ENCODE results near the gene ATXN7L1. TPM values are rescaled to one million over a fixed set of nuclear protein-coding genes. Genes with fewer than 3 reads are reported as not detected.
A peak's percentile ranks its signal among the peaks of the same experiment; 100 is the strongest.
"Not testable (repeated sequence)": the region's sequence is repeated elsewhere in the genome, so short reads cannot be mapped to it uniquely, and the experiment has no call there.

Gene ATXN7L1
- total RNA-seq, 1 donor from 2014 or later: 8.5 TPM

GRCh38 chr7:105885387-105886111 lies 9.2 kb upstream of the ATXN7L1 start:
- H3K4me1 Mint-ChIP-seq (ENCODE audit: low read depth): peaks cover 7% of the 10 kb centered on the region
- H3K9me3 Mint-ChIP-seq: no peaks in the 10 kb centered on the region
- no peak overlapping the region for H3K4me3 Mint-ChIP-seq
- no peak for DNase-seq (ENCODE audit: low spot score)
- intact Hi-C loops (cut with micrococcal nuclease): no loop called here
- H3K27me3 Mint-ChIP-seq (ENCODE audit: insufficient read depth): peaks cover 15% of the 10 kb centered on the region
- H3K36me3 Mint-ChIP-seq (ENCODE audit: low read depth): no peaks in the 10 kb centered on the region
- no peak overlapping the region for H3K27ac Mint-ChIP-seq

DNA sequence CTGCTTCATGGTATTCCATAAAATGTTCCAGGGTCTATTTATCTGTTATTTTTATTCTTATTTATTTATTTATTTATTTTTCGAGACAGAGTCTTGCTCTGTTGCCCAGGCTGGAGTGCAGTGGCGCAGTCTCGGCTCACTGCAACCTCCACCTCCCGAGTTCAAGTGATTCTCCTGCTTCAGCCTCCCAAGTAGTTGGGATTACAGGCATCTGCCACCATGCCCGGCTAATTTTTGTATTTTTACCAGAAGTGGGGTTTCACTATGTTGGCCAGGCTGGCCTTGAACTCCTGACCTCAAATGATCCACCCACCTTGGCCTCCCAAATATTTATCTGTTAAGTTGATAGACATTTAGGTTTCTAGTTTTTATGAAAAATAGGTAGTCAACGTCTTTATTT lies 6.8 kb upstream of the ATXN7L1 start:
- peaks cover 12% of the 10 kb centered on the region for H3K4me1 Mint-ChIP-seq (ENCODE audit: low read depth)
- intact Hi-C loops (cut with micrococcal nuclease); DNase-seq (ENCODE audit: low spot score); H3K36me3 Mint-ChIP-seq (ENCODE audit: low read depth); H3K4me3 Mint-ChIP-seq; H3K9me3 Mint-ChIP-seq; H3K27ac Mint-ChIP-seq: not testable (repeated sequence)
- peaks cover 31% of the 10 kb centered on the region for H3K27me3 Mint-ChIP-seq (ENCODE audit: insufficient read depth)

DNA sequence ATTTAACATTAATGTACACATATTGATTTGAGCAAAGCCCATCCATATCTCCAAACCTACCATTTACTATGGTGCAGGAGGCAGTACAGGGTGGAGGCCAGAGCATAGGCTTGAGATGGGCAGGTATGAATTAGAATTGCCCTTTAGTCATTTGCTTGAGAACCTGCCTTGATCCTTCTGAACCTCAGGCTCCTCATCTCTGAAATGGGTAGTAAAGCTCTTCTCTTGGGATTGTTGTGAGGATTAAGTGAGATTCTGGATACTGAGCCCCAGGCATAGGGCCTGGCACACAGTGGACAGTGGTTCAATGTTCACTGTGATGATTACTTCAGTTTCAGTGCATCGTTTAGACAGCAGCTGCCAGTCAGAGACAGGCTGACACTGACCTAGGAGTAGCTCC lies 5.0 kb upstream of the ATXN7L1 start:
- Mint-ChIP-seq H3K27me3 (ENCODE audit: insufficient read depth) (peaks cover 36% of the 10 kb centered on the region), H3K4me3 (no peak overlapping the region), H3K9me3 (no peaks in the 10 kb centered on the region), H3K27ac (no peak overlapping the region), H3K36me3 (ENCODE audit: low read depth) (no peaks in the 10 kb centered on the region), H3K4me1 (ENCODE audit: low read depth) (peaks cover 19% of the 10 kb centered on the region)
- DNase-seq (ENCODE audit: low spot score): no peak
- intact Hi-C loops (cut with micrococcal nuclease): no loop called here

DNA sequence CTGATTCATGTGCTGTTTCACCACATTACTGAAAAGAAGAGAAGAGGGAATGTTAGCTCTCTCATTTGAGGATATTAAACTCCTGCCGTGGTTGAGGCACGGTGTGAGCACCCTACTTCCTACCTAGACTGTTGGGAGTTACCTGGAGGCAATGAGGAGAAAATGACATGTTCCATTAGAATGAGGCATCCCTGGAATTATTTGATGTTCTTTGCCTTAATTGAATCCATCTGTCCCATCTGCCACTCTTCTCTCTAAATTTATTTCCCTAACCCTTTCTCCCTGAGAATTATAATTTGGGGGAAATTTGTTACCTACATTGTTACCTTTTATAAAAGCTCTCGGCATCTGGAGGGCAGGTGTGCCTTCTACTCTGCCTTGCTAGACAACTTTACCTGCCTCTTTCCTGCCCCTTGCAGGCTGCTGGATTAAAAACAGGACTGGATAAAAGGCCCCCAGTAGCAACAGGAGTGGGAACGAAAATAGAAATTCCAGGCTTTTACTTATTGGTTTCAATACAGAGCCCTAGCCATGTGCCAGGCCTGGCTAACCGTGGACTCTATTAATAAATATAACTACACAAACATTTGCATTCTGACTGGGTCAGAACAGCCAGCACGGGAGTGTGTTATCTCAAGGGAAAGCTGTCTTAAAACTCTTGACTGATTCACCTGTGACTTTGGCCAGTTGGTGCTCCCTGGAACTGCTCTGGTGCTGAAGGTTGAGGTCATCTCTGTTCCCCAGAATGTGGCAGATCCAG lies 4.4 kb upstream of the ATXN7L1 start:
- no peak for DNase-seq (ENCODE audit: low spot score)

DNA sequence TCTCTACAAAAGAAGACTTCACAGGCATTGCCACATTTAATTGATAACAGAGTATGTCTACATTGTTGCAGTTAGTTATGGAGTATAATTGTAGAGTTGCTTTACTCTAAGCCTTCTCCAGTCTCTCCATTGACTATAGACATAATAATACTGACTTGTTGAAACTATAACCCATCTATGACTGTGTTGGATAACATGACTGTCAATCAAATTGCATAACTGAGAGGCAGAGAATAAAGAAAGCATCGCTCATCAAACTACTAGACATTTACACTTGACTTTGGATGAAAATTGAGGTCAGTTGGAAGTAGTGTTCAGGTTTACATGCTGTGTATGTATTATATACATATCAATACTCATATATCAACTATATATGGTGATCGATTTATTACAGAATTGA lies 3.4 kb upstream of the ATXN7L1 start:
- no peaks in the 10 kb centered on the region for H3K9me3 Mint-ChIP-seq
- H3K27me3 Mint-ChIP-seq (ENCODE audit: insufficient read depth): peaks cover 39% of the 10 kb centered on the region
- no peak overlapping the region for H3K4me3 Mint-ChIP-seq
- DNase-seq (ENCODE audit: low spot score): no peak
- no peak overlapping the region for H3K27ac Mint-ChIP-seq
- H3K4me1 Mint-ChIP-seq (ENCODE audit: low read depth): peaks cover 34% of the 10 kb centered on the region
- intact Hi-C loops (cut with micrococcal nuclease): no loop called here
- no peaks in the 10 kb centered on the region for H3K36me3 Mint-ChIP-seq (ENCODE audit: low read depth)

More for the DNA sequence above, 4.4 kb upstream of the ATXN7L1 start:
- no peak overlapping the region for H3K27ac Mint-ChIP-seq
- no peaks in the 10 kb centered on the region for H3K36me3 Mint-ChIP-seq (ENCODE audit: low read depth)
- H3K4me1 Mint-ChIP-seq (ENCODE audit: low read depth): peaks cover 25% of the 10 kb centered on the region
- peaks cover 42% of the 10 kb centered on the region for H3K27me3 Mint-ChIP-seq (ENCODE audit: insufficient read depth)
- H3K4me3 Mint-ChIP-seq: no peak overlapping the region
- no peaks in the 10 kb centered on the region for H3K9me3 Mint-ChIP-seq
- intact Hi-C loops (cut with micrococcal nuclease): no loop called here

GRCh38 chr7:105878746-105879605 lies 2.6 kb upstream of the ATXN7L1 start:
- no peak for DNase-seq (ENCODE audit: low spot score)
- intact Hi-C loops (cut with micrococcal nuclease): no loop called here
- Mint-ChIP-seq H3K9me3 (no peaks in the 10 kb centered on the region), H3K4me1 (ENCODE audit: low read depth) (peaks cover 42% of the 10 kb centered on the region), H3K36me3 (ENCODE audit: low read depth) (no peaks in the 10 kb centered on the region), H3K4me3 (no peak overlapping the region), H3K27me3 (ENCODE audit: insufficient read depth) (peaks cover 39% of the 10 kb centered on the region), H3K27ac (no peak overlapping the region)

- Mint-ChIP-seq H3K9me3 (no peaks in the 10 kb centered on the region), H3K4me1 (ENCODE audit: low read depth) (peaks cover 42% of the 10 kb centered on the region), H3K4me3 (peak overlapping the region; percentile 78), H3K27me3 (ENCODE audit: insufficient read depth) (peaks cover 37% of the 10 kb centered on the region), H3K27ac (peak overlapping the region; percentile 45), H3K36me3 (ENCODE audit: low read depth) (no peaks in the 10 kb centered on the region)
- no peak for DNase-seq (ENCODE audit: low spot score)
- intact Hi-C loops (cut with micrococcal nuclease): loop anchor here (2.0 kb wide), 1 partner anchor 165 kb away; no protein-coding TSS in a partner anchor
Observed at GRCh38 chr7:105877736-105878135, 1.3 kb upstream of the ATXN7L1 start.

DNA sequence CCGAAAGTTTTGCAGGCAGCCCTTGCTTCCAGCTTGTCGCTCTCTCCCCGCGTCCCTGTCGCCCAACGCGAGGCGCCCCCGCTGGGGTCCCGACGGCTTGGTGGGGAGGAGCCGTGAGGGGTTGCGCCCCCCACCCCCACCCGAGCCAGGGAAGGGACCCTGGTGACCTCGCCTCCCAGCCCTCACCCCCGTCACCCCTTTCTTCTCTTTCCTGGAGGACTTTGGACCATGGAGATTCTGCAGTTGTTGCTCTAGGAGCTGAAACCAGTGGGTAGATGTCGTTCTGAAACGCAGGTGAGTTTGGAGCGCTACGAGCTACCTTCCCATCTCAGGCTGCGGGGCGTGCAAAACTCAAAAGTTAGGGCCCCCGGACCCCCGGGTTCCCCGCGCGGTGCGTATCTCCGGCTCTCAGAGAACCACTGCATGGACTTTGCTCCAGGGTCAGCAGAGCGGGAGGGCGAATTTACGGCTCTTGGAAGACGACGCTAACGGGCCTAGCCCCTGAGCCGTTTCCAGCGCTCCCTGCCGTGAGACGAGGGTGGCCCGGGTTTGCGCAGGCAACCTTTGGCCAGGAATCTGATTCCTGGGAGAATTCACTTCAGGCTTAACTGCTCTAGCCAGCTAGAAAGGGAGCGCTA lies 684 bp upstream of the ATXN7L1 start:
- no peaks in the 10 kb centered on the region for H3K9me3 Mint-ChIP-seq
- no peak overlapping the region for H3K27ac Mint-ChIP-seq
- peak overlapping the region; percentile 78 for H3K4me3 Mint-ChIP-seq
- no peak for DNase-seq (ENCODE audit: low spot score)
- H3K36me3 Mint-ChIP-seq (ENCODE audit: low read depth): peaks cover 4% of the 10 kb centered on the region
- peaks cover 36% of the 10 kb centered on the region for H3K27me3 Mint-ChIP-seq (ENCODE audit: insufficient read depth)
- H3K4me1 Mint-ChIP-seq (ENCODE audit: low read depth): peaks cover 42% of the 10 kb centered on the region
- intact Hi-C loops (cut with micrococcal nuclease): loop anchor here (1.0 to 2.0 kb wide), 10 partner anchors 13 to 186 kb away; no protein-coding TSS in a partner anchor

DNA sequence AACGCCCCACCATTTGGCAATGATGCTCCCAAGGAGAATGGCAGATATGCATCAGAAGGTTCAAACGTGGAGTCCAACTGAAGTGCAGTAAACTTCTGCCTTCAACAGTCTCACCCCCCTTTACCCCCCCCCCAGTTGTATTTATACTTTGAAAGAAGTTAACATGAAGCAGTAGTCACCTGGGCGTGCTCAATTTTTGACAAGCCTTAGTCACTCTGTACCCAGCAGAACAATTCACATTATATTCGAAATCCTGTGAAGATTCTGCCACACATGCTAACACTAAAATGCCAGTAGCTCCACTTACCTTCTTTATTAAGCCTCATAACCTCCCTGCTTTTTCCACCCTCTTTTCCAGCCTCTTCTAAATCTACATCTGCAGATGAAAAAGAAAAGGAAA lies 894 bp downstream of the ATXN7L1 start:
- peaks cover 36% of the 10 kb centered on the region for H3K27me3 Mint-ChIP-seq (ENCODE audit: insufficient read depth)
- H3K9me3 Mint-ChIP-seq: no peaks in the 10 kb centered on the region
- intact Hi-C loops (cut with micrococcal nuclease): no loop called here
- peak overlapping the region; percentile 90 for H3K27ac Mint-ChIP-seq
- peaks cover 42% of the 10 kb centered on the region for H3K4me1 Mint-ChIP-seq (ENCODE audit: low read depth)
- peaks cover 4% of the 10 kb centered on the region for H3K36me3 Mint-ChIP-seq (ENCODE audit: low read depth)
- DNase-seq (ENCODE audit: low spot score): no peak
- peak overlapping the region; percentile 96 for H3K4me3 Mint-ChIP-seq

GRCh38 chr7:105874055-105874454 lies 2.3 kb downstream of the ATXN7L1 start:
- Mint-ChIP-seq H3K9me3 (no peaks in the 10 kb centered on the region), H3K27ac (no peak overlapping the region), H3K4me3 (no peak overlapping the region), H3K36me3 (ENCODE audit: low read depth) (peaks cover 6% of the 10 kb centered on the region), H3K4me1 (ENCODE audit: low read depth) (peaks cover 38% of the 10 kb centered on the region), H3K27me3 (ENCODE audit: insufficient read depth) (peaks cover 32% of the 10 kb centered on the region)
- DNase-seq (ENCODE audit: low spot score): no peak
- intact Hi-C loops (cut with micrococcal nuclease): no loop called here

DNA sequence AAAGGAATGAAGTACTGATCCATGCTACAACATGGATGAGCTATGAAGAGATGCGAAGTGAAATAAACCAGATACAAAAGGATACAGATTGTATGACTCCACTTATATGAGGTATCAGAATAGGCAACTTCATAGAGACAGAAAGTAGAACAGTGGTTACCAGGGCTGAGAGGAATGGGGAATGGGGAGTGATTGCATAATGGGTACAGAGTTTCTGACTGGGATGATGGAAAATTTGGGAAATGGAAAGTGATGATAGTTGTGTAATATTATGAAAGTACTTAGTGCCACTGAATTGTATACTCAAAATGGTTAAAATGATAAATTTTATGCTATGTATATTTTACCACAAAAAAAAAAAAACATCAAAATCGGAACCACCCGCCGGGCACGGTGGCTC lies 3.9 kb downstream of the ATXN7L1 start:
- no peak overlapping the region for H3K4me3 Mint-ChIP-seq
- H3K36me3 Mint-ChIP-seq (ENCODE audit: low read depth): peaks cover 6% of the 10 kb centered on the region
- no peak for DNase-seq (ENCODE audit: low spot score)
- no peak overlapping the region for H3K27ac Mint-ChIP-seq
- H3K9me3 Mint-ChIP-seq: no peaks in the 10 kb centered on the region
- peaks cover 19% of the 10 kb centered on the region for H3K27me3 Mint-ChIP-seq (ENCODE audit: insufficient read depth)
- intact Hi-C loops (cut with micrococcal nuclease): no loop called here
- peaks cover 23% of the 10 kb centered on the region for H3K4me1 Mint-ChIP-seq (ENCODE audit: low read depth)

DNA sequence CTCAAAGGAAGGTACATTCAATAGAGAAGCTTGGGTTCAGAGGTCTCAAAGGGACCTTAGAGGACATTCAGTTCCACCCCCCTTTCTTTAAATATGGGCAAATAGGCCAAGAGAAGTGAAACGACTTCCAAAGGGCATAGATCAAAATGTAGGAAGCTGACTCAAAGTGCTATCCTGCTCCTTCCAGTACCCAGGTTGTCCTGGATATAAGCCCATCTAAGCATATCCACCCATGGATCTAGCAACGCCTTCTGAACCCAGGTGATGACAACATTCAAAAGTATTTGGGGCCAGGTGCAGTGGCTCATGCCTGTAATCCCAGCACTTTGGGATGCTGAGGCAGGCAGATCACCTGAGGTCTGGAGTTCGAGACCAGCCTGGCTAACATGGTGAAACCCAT lies 5.3 kb downstream of the ATXN7L1 start:
- intact Hi-C loops (cut with micrococcal nuclease): no loop called here
- Mint-ChIP-seq H3K27ac (no peak overlapping the region), H3K36me3 (ENCODE audit: low read depth) (peaks cover 6% of the 10 kb centered on the region), H3K4me3 (no peak overlapping the region), H3K4me1 (ENCODE audit: low read depth) (peaks cover 20% of the 10 kb centered on the region), H3K27me3 (ENCODE audit: insufficient read depth) (peaks cover 14% of the 10 kb centered on the region), H3K9me3 (no peaks in the 10 kb centered on the region)
- no peak for DNase-seq (ENCODE audit: low spot score)

Measured in activated T-helper 1 cell treated with anti-CD3 and anti-CD28 coated beads, Interleukin-12 subunit alpha, Interleukin-12 subunit beta, Interleukin-2, Interleukin-4 antibody, amounts not matched to agents 30 ng/mL and 10 ng/mL and 1 ng/mL, durations not matched to agents 14 hours and 24 hours and 36 hours (primary cell).